ENCODE results near the gene SEMA5A.

SEMA5A gene

DNA sequence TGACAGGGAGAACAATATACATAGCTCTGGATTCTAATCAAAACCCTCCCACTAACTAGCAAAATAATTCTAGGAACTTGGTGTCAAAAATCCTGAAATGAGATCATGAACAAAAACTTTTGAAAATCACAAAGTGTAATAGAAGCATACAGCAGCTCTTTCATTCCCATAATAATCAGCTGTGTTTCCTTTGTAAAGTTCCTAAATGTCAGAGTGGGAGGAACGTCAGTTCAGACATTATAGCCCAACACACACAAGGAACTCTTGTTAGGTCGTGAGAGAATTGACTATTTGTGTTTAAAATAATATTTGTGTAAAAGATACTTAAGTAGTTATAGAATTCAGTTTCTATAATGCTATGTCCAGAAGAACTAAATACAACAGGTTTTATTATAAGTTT is 312.8 kb downstream of the SEMA5A start:
- no peak for TF ChIP-seq CTCF (IDR thresholded peaks at IDR 0.05; ENCODE audit: low read depth, low read length)
- Histone ChIP-seq H3K4me3 (ENCODE audit: low read depth, low read length) (no peak overlapping the region), H3K36me3 (no peaks in the 10 kb centered on the region), H3K4me1 (no peaks in the 10 kb centered on the region), H3K9me3 (no peaks in the 10 kb centered on the region), H3K27me3 (no peaks in the 10 kb centered on the region)
- DNase-seq, result no peak

- TF ChIP-seq CTCF (IDR thresholded peaks at IDR 0.05; ENCODE audit: low read depth, low read length), result no peak
- Histone ChIP-seq H3K9me3 (no peaks in the 10 kb centered on the region), H3K4me3 (ENCODE audit: low read depth, low read length) (no peak overlapping the region), H3K36me3 (no peaks in the 10 kb centered on the region), H3K4me1 (no peaks in the 10 kb centered on the region), H3K27me3 (no peaks in the 10 kb centered on the region)
- no peak for DNase-seq
Measured at GRCh38 chr5:9231842-9232241, 314.0 kb downstream of the SEMA5A start.

DNA sequence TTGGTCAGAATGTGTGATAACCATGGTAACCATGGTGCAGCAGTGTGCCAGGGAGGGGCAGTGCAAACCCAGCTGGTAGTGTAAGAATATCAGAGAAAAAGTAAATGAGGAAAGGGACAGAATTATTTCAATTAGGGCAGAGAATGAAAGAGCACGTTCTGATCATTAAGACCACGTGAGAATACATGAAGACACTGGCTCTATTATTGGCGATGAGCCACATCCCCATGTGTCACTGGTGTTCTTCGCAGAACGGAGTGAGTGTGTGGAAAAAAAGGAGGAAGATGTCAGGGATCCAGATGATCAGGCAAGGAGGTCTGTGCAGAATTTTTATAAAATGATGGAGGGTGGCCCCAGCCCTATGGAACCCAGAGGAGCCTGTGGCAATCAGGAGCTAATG is 315.5 kb downstream of the SEMA5A start:
- DNase-seq, result no peak
- no peaks in the 10 kb centered on the region for H3K27me3 ChIP-seq
- H3K9me3 ChIP-seq, result no peaks in the 10 kb centered on the region
- H3K4me3 ChIP-seq (ENCODE audit: low read depth, low read length), result no peak overlapping the region
- H3K36me3 ChIP-seq, result no peaks in the 10 kb centered on the region
- no peaks in the 10 kb centered on the region for H3K4me1 ChIP-seq
- no peak for TF ChIP-seq CTCF (IDR thresholded peaks at IDR 0.05; ENCODE audit: low read depth, low read length)

DNA sequence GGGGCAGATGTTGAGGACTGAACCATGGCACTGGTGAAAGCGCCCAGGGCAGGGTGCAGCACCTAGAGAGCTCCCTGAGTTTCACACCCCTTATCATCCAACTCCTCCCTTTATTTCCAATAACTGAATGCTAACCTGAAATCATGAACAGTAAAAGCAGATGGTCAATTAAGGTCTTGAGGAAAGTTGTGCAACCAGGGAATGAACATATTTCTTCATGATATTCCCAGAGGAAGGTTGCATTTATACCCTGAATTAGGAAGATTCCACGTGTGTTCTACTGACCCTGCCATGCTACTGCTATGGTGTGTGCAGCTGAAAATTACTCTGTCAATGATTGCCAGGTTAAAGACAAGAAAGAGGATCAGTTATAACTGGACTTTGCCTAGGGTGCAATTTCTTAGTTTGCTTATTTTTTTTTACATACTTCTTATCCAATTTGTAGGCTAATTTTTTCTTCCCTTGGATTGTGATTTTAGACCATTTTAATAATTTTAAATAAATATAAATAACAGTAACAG is 319.8 kb downstream of the SEMA5A start:
- Histone ChIP-seq H3K36me3 (no peaks in the 10 kb centered on the region), H3K27me3 (no peaks in the 10 kb centered on the region), H3K9me3 (no peaks in the 10 kb centered on the region), H3K4me1 (no peaks in the 10 kb centered on the region), H3K4me3 (ENCODE audit: low read depth, low read length) (no peak overlapping the region)
- no peak for TF ChIP-seq CTCF (IDR thresholded peaks at IDR 0.05; ENCODE audit: low read depth, low read length)
- DNase-seq, result no peak

- no peak overlapping the region for H3K4me3 ChIP-seq (ENCODE audit: low read depth, low read length)
- TF ChIP-seq CTCF (IDR thresholded peaks at IDR 0.05; ENCODE audit: low read depth, low read length), result no peak
- no peaks in the 10 kb centered on the region for H3K36me3 ChIP-seq
- H3K4me1 ChIP-seq, result no peaks in the 10 kb centered on the region
- no peak for DNase-seq
- H3K9me3 ChIP-seq, result no peaks in the 10 kb centered on the region
- H3K27me3 ChIP-seq, result no peaks in the 10 kb centered on the region
Measured at GRCh38 chr5:9222054-9222976, 323.6 kb downstream of the SEMA5A start.

DNA sequence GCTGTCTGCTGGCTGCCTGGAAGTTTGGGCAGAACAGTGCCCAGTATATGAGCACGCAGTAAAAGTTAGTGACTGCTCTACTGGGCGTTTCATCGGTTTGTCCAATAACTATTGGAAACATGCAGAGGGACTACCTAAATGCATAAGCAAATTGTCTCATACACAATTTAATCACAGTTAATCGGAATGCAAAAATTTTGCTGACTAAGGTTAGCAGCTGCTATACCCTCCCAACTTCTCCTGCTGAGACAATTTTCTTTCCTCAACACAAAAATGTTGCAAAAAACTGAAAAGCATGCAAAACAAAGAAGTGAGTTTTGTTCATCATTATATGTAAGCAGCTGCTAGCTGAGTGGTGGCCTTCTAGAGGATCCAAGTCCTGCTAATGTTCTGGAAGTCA is 327.5 kb downstream of the SEMA5A start:
- Histone ChIP-seq H3K27me3 (no peaks in the 10 kb centered on the region), H3K4me1 (no peaks in the 10 kb centered on the region), H3K9me3 (no peaks in the 10 kb centered on the region), H3K4me3 (ENCODE audit: low read depth, low read length) (no peak overlapping the region), H3K36me3 (no peaks in the 10 kb centered on the region)
- no peak for TF ChIP-seq CTCF (IDR thresholded peaks at IDR 0.05; ENCODE audit: low read depth, low read length)
- DNase-seq, result no peak
